Neutrophil (primary cell): ENCODE measurements around the gene LCE3D.

ENCODE experiments used
- H3K27ac ChIP-seq: fragments of 200-600 bp; sonication (generic); 2 replicates; pipeline ENCODE4 v1.5.1; 2016; ENCODE audit warnings: mild to moderate bottlenecking, moderate library complexity
- H3K27me3 ChIP-seq: fragments of 200-600 bp; sonication (generic); 2 replicates; pipeline ENCODE4 v1.6.0; 2016; ENCODE audit warnings: mild to moderate bottlenecking
- H3K36me3 ChIP-seq: fragments of 200-600 bp; sonication (generic); 2 replicates; pipeline ENCODE4 v1.5.1; 2017
- H3K4me1 ChIP-seq, 2 experiments: fragments of 200-600 bp in 1 of 2; sonication (generic) in 1 of 2; 1 replicate in 1 of 2; 2 replicates in 1 of 2; pipeline versions ENCODE4 v1.5.1 to v1.6.1; 2013 to 2016; ENCODE audit warnings: low read depth in 1 of 2, low read length in 1 of 2, mild to moderate bottlenecking in 1 of 2, moderate library complexity in 1 of 2; ENCODE audit not compliant: control insufficient read depth in 1 of 2, insufficient read depth in 1 of 2
- H3K4me3 ChIP-seq, 2 experiments: fragments of 200-600 bp in 1 of 2; sonication (generic) in 1 of 2; 1 replicate in 1 of 2; 2 replicates in 1 of 2; pipeline ENCODE4 v1.5.1; 2013 to 2016; ENCODE audit warnings: low read depth in 1 of 2, low read length in 1 of 2, mild to moderate bottlenecking in 1 of 2, moderate library complexity in 1 of 2
- H3K9me3 ChIP-seq: fragments of 200-600 bp; sonication (generic); 2 replicates; pipeline ENCODE4 v1.5.1; 2016
- CTCF ChIP-seq: fragments of 200-600 bp; sonication (generic); IDR thresholded peaks from 2 replicates; pipeline ENCODE4 v1.5.1; 2016; ENCODE audit warnings: antibody characterized with exemption

Gene LCE3D

GRCh38 chr1:152543820-152544219 is 36.5 kb downstream of the LCE3D start:
- Histone ChIP-seq H3K4me1 (no peaks in the 10 kb centered on the region), H3K27me3 (peaks cover 8% of the 10 kb centered on the region), H3K27ac (no peak overlapping the region), H3K4me3 (no peak overlapping the region), H3K9me3 (no peaks in the 10 kb centered on the region), H3K36me3 (no peaks in the 10 kb centered on the region)
- no peak for TF ChIP-seq CTCF

- Histone ChIP-seq H3K9me3 (no peaks in the 10 kb centered on the region), H3K4me3 (no peak overlapping the region), H3K27me3 (peaks cover 14% of the 10 kb centered on the region), H3K27ac (no peak overlapping the region), H3K4me1 (no peaks in the 10 kb centered on the region), H3K36me3 (no peaks in the 10 kb centered on the region)
- no peak for TF ChIP-seq CTCF
Observed at GRCh38 chr1:152539901-152540300, 40.4 kb downstream of the LCE3D start.

DNA sequence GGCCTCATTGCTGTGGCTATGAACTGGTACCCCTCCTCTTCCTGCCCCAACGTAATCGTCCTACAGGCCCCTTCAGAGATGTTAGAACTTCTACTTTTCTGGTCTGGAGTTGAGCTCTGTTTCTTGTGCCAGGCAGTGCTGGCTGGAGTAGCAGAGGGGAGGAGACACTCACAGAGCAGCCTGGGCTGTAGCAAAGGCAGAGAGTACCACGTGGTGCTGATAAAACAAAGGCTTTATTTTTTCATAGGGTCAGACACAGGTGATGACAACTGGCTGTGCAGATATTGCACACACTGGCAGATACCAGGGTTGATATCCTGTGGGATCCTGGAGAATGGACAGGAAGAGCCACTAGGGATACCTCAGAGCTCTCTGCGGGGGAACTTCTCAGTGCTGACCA is 42.8 kb downstream of the LCE3D start:
- Histone ChIP-seq H3K4me3 (no peak overlapping the region), H3K9me3 (no peaks in the 10 kb centered on the region), H3K4me1 (no peaks in the 10 kb centered on the region), H3K36me3 (no peaks in the 10 kb centered on the region), H3K27ac (no peak overlapping the region), H3K27me3 (peaks cover 14% of the 10 kb centered on the region)
- TF ChIP-seq CTCF: no peak

DNA sequence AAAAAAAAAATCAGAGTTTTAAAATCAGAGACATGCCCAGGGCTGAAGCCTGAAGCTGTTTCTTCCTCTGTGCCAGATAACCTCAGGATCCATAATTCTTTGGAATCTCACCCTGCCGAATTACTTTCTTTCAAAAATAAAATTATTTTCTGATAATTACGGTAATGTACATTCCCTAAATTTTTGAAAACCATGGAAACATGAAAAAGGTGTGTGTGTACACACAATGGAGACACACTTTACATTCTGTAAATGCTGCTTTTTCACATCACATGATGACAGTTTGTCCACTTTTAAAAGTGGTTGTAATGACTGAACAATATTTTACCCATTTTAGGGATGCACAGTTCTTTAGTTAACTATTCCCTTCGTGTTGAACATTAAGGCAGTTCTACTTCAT is 44.5 kb downstream of the LCE3D start:
- Histone ChIP-seq H3K4me1 (no peaks in the 10 kb centered on the region), H3K9me3 (no peaks in the 10 kb centered on the region), H3K4me3 (no peak overlapping the region), H3K27ac (no peak overlapping the region), H3K36me3 (no peaks in the 10 kb centered on the region), H3K27me3 (peaks cover 12% of the 10 kb centered on the region)
- no peak for TF ChIP-seq CTCF

GRCh38 chr1:152533327-152533938 is 46.9 kb downstream of the LCE3D start:
- Histone ChIP-seq H3K27ac (no peak overlapping the region), H3K4me1 (no peaks in the 10 kb centered on the region), H3K9me3 (no peaks in the 10 kb centered on the region), H3K36me3 (no peaks in the 10 kb centered on the region), H3K27me3 (peaks cover 28% of the 10 kb centered on the region), H3K4me3 (no peak overlapping the region)
- peak; percentile 55 for TF ChIP-seq CTCF
